GM18907 (cell line): Measurements from ENCODE around the gene RASAL1.

Experiments used
- ATAC-seq: cut with Tn5 transposase; IDR thresholded peaks from one replicate; pipeline ENCODE4 v1.9.1; 2021; ENCODE audit warnings: mild to moderate bottlenecking, moderate library complexity; ENCODE audit not compliant: unreplicated experiment

RASAL1 gene

DNA sequence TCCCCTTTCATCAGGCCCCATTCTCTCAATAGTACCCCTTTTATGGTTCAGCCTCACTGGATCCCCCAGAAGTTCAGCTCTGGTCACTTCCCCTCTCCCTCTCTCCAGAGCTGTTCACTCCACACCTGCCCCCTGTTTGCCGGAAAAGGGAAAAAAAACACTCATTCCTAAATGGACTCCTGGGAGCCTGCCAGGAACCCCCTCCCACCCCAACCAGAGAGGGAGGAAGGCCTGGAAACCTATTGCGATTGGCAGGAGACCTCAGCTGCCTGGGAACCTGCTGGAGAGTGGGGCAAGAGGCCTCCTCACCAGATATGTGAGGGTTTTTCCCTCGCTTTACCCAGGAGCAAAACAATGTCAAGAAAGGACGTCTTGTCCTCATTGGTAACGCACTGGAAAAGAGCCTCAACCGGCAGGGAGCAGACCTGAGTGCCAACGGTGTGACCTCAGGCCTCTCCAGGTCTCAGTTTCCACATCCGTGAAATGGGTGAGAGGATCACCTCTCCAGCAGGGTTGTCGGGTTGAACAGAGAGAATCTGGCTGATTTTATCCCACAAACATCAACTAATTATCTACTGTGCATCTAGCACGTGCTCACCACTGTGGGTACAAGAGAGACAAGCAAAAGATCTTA lies 74.4 kb downstream of the RASAL1 start:
- ATAC-seq: no peak

DNA sequence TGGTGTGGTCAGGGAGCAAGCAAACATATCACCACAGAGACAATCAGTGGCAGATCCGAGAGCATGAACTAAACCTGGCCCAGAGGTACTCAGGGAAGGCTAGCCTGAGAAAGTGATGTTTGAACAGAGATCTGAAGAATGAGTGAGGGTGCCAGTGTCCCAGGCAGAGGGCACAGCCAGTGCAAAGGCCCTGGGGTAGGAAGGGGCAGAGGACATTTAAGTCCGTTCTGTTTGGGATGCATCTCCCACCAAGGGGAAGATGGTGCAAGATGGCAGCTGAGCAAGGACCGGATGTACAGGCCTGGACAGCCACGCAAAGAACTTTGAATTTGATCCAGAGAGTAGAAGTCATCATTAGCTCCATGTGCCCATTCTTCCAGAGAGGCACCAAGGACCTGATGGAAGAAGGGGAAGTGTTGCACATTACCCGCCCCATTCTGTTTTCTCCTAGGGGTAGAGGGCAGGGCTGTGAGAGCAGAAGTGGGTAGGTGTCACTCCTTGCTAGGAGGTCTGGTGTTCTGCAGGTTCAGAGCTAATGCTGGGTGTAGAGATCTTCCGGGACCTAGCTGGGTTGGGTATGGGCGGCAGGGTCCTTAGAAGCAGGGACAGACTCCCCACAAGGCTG lies 75.1 kb downstream of the RASAL1 start:
- ATAC-seq: no peak

DNA sequence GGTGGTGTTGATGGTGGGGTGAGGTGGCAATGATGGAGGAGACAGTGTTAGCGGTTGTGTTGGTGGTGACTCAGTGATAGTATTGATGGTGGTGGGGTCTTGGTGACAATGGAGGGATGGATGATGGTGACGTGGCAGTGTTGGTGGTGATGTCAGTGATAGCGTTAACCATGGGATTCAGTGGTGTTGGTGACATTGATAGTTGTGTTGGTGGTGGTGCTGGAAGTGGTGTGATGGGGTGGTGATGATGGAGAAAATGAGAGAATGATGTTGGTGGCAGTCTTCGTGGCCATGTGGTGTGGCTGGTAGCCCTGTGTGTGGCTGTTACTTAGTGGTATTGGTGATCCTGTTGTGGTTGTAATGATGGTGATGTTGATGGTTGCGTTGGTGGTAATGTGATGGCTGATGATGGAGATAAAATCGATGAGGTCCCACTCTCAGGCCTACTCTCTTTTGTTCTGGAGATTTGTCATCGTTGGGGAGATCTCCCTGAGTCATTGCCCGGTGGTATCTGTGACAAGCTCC lies 76.4 kb downstream of the RASAL1 start:
- no peak for ATAC-seq

DNA sequence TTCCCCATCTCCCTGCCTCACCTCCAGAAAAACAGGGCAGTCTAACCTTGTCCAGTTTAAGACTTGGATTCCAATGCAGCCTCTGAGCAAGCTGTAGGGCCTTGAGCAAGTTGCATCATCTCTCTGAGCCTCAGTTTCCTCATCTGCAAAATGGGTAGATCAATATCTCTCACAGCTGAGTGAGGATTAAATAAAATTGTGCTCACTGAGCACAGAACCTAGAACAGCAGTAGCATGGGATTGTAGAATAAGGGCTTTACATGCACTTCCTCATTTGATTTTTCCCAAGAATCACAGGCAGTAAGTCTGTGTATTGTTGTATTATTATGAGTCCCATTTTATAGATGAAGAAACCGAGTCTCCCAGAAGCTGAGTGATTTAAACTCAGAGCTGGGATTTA lies 77.0 kb downstream of the RASAL1 start:
- no peak for ATAC-seq

DNA sequence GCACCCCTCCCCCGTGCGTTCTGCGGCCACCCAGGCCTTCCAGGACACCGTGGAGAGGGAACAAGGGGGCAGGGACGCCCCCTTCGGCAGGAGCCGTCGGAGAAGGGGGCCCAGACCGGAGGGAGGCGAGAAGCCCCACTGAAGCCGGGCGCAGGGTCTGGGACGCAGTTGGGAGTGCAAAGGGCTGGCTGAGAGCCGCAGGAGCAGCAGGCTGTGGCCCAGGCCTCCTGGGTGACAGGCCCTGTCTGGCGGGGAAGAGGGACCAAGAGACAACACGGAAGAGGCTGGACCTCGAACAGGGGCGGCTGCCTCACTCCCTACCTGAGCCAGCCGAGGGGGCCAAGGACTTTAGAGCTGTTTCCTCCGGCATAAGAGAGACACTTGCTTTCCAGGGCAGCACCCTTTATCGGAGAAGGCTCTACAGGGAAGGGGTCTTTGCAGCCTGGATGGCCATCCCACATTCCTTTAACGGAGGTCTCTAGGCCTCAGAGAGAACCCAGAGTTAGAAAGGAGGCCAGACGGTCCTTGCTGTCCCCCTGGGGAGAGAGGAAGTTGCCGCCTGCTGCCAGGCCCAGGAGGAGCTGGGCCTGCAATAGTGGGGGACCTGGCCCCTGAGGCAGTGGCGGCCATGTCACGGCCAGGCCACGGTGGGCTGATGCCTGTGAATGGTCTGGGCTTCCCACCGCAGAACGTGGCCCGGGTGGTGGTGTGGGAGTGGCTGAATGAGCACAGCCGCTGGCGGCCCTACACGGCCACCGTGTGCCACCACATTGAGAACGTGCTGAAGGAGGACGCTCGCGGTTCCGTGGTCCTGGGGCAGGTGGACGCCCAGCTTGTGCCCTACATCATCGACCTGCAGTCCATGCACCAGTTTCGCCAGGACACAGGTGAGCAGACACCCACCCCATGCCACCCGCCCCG lies 77.7 kb downstream of the RASAL1 start:
- no peak for ATAC-seq

DNA sequence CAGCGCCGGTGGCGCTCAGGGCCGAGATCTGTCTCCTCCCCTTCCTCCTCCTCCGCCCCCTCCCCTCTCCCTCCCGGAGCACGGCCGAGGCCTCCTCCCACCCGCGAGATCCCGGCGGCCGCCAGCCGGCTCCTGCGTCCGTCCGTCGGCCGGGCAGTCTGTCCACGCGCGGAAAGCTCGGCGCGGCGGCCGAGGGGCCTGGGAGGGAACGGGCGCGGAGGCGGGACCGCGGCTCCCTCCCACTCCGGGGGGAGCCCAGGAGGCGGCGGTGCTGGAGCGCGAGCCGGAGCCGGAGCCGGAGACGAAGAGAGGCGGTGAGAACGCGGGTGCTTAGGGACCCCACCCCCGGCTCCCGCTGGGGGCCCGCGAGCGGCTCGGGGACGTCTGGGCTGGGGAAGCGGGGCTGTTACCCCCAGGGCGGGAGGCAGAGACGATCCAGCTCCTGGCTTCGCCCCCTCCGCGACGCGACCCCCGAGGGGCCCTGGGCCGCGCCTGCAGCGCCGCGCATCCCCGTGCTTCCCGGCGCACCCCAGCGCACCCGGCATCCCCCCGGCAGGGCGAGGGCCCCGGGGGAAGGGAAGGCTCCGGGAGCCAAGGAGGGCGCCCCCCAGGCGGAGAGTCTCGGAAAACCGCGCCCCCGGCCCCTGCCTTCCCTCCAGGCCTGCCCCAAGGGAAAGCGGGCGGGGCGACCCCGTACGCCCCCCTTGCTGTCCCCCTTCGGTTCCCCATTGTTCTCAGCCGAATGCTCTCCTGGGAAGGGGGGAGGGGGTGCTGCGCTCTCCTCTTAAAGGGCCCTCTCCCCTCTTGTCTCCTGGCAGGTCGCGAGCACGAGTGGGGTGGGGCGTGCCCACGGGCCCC lies 78.7 kb downstream of the RASAL1 start, which contains the start of gene DTX1:
TSS of gene DTX1 (plus strand) at position 100 of the 858 bp plus-strand sequence. CDS start 1,463 bp downstream, outside the sequence.
- ATAC-seq: no peak

DNA sequence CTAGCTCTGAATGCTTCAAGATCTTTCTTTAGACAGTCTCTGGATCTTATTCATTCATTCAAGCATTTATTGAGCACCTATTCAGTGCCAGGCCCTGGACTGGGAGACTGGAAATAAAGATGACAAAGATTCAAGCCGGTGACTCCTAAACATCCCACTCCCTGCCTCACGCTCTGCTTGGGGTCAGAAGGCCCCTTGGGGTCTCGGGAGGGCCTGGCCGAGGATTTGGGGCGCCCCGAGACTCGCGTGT lies 79.3 kb downstream of the RASAL1 start:
- ATAC-seq: no peak

DNA sequence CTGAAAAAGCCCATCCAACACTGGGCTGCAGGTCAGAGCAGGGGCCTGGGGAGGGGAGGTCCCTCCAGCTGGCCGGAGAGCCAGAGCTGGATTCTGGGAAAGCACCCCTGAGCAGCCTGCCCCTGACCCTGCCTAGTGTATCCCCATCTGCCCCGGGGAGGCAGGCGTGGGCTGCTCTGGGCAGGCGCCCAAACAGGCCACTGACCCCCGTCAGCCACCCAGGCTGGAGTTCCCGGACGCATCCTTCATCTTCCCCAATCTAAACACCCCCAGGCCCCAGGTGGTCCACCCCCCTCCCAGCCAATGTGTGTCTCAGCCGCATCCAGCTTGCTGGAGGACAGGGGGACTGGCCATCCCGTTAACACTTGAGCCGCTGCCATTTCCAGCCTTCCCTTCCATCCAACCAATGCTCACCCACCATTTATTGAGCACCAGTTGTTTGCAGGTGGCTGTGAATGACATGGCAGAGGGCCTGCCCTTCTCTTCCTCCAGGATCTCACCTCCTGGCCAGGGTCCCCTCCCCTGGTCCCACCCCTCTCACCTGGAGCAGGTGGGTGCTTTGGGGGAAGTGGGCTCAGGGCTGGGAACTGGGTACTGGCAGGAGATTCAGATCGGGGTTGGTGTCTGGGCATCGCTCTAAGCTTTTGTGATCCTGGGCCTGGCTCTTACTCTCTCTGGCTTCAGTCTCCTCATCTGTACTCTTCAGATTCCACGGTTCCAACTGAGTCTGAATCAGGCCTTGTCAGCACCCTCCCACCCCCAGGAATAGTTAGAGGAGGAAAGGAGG lies 79.8 kb downstream of the RASAL1 start:
- ATAC-seq: no peak

DNA sequence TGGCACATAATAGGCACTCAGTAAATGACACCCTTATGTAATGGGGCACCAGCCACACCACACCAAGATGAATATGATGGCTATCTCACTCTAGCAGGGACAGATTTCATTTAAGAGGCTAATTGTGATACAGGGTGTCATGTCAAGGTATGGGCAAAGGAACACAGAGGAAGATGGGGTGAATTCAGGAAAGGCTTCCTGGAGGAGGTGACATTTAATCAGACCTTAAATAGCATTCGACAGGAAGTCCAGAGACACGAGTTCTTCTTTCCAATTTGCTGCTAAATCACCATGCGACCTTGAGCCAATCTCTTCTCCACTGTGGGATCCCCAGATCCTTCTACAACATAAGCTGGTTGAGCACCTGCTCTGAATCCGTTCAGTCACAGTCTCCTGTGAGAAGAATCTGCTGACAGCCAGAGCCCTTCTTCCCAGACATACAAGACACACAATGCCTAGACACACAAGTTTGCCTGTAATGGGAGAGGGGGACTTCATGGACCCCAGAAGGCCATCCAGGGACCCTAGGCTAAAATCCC lies 80.5 kb downstream of the RASAL1 start:
- ATAC-seq: no peak

DNA sequence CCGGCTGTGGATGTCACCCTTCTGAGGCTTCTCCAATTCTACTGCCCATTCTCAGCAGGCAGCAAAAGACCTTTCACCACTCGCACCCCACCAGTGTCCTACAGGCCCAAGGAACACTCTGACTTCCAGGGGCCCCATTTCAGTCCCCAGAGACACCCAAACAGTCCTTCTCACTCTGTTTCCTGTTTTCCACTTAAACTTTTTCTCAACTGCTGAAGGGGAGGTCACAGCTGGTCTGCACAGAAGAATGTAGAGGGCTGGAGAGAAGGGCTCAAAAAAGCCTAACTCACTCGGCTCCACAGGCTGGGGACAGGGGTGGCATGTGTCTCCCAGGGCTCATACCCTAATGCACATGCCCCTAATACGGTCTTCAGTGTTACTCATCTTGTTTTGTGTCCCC lies 83.2 kb downstream of the RASAL1 start:
- no peak for ATAC-seq

DNA sequence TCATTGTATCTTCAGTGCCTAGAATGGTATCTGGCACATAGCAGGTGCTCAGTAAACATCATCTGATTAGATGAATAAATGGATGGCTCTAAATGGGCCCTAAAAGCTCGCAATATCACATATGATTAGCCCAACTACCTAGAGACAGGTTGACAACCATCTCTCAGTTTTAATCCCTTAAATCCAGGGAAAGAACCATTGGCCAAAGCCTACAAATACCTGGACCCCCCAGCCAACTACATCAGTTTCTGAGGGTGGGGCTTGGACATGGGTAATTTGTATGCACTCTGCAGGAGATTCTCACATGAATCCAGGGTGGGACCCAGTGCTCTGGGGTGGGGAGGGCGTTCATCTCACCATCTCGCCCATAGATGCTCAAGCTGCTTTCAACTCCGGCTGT lies 83.8 kb downstream of the RASAL1 start:
- no peak for ATAC-seq

DNA sequence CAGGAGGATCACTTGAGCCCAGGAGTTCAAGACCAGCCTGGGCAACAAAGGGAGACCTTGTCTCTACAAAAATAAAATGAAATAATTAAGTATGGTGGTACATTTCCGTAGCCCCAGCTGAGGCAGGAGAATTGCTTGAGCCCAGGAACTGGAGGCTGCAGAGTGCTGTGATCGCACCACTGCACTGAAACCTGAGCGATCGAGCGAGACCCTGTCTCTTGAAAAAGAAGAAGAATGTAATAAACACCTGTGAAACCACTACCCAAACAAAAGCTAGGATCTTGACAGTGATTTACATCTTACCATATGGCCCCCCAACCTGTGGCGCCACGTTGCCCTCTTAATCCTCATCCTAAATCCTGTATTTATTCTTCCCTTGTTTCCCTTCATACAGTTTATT lies 84.8 kb downstream of the RASAL1 start:
- no peak for ATAC-seq

DNA sequence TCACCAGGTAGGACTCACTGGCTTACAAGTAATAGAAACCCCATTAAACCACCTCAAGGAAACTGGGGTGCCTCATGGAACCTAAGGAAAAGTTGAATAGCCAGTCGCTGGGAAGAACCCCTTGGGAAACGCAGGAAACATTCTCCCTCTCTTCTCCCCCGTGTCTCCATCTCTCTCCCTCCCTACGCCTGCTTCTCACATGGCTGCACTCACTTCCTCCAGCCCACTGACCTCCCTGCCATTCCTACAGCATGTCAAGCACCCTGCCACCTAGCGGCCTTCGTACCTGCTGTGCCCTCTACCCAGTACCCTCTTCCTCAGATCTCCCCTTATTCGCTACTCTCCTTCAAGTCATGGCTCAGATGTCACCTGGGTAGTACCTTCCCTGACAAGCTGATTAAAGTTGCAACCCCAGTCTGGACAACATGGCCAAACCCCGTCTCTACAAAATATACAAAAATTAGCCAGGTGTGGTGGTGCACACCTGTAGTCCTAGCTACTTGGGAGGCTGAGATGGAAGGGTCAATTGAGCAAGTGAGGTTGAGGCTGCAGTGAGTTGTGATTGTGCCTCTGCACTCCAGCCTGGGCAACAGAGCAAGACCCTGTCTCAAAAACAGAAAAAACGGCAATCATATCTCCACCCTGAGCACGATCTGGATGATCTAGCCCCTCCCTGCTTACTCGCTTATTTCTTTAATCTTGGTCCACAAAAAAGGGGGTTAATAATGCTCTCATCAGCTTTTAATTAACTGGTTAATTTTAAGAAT lies 85.4 kb downstream of the RASAL1 start:
- no peak for ATAC-seq
